ENCODE results near the gene S100A6.
"Not testable (repeated sequence)": the region's sequence is repeated elsewhere in the genome, so short reads cannot be mapped to it uniquely, and the experiment has no call there.

The S100A6 gene

GRCh38 chr1:153535242-153536011, at the start of gene S100A6:
Gene S100A6, minus strand, starts transcription at chr1:153535991. Its CDS starts 652 bp downstream, at chr1:153535339.
- DNase-seq = no peak

GRCh38 chr1:153585006-153585405, 49.2 kb upstream of the S100A6 start:
- no peak for DNase-seq

- no peak for DNase-seq
Measured at GRCh38 chr1:153583976-153584375, 48.2 kb upstream of the S100A6 start.

- not testable (repeated sequence) for DNase-seq
Measured at GRCh38 chr1:153583514-153583913, 47.7 kb upstream of the S100A6 start.

GRCh38 chr1:153582836-153583235, 47.0 kb upstream of the S100A6 start:
- not testable (repeated sequence) for DNase-seq

GRCh38 chr1:153578936-153579335, 43.1 kb upstream of the S100A6 start:
- DNase-seq = no peak

- no peak for DNase-seq
Measured at GRCh38 chr1:153578490-153578889, 42.7 kb upstream of the S100A6 start.

- DNase-seq = no peak
Measured at GRCh38 chr1:153577624-153578051, 41.8 kb upstream of the S100A6 start.

GRCh38 chr1:153577138-153577537, 41.3 kb upstream of the S100A6 start:
- peak in 1 of 2 experiments; percentile 13 for DNase-seq

- not testable (repeated sequence) for DNase-seq
Measured at GRCh38 chr1:153575497-153575896, 39.7 kb upstream of the S100A6 start.

GRCh38 chr1:153575081-153575491, 39.3 kb upstream of the S100A6 start:
- not testable (repeated sequence) for DNase-seq

- DNase-seq = no peak
Measured at GRCh38 chr1:153573351-153573750, 37.6 kb upstream of the S100A6 start.

- peak; percentile 52 to 54 for DNase-seq
Measured at GRCh38 chr1:153572569-153573015, 36.8 kb upstream of the S100A6 start.

GRCh38 chr1:153571706-153572105, 35.9 kb upstream of the S100A6 start:
- no peak for DNase-seq

GRCh38 chr1:153570874-153571273, 35.1 kb upstream of the S100A6 start:
- no peak for DNase-seq

GRCh38 chr1:153569465-153569864, 33.7 kb upstream of the S100A6 start:
- DNase-seq = no peak

GRCh38 chr1:153568367-153569099, 32.7 kb upstream of the S100A6 start:
- DNase-seq = peak; percentile 79 to 83

- no peak for DNase-seq
Measured at GRCh38 chr1:153567621-153568366, 32.0 kb upstream of the S100A6 start.

GRCh38 chr1:153566414-153567371, 30.9 kb upstream of the S100A6 start:
- peak; percentile 73 to 88 for DNase-seq

GRCh38 chr1:153565529-153566374, 30.0 kb upstream of the S100A6 start, which contains the start of gene S100A2:
Gene S100A2, minus strand, starts transcription at chr1:153565844. Its CDS starts 1,967 bp downstream, at chr1:153563877.
- peak; percentile 54 to 61 for DNase-seq

- no peak for DNase-seq
Measured at GRCh38 chr1:153563991-153564390, 28.2 kb upstream of the S100A6 start.

All from Kasumi-1 (cell line).